NCI-H460 (cell line): ENCODE results near the gene ADIPOR2. TPM values are rescaled to one million over a fixed set of nuclear protein-coding genes. Genes with fewer than 3 reads are reported as not detected.
A peak's percentile ranks its signal among the peaks of the same experiment; 100 is the strongest.

Experiments
- DNase-seq: peaks from one replicate; pipeline ENCODE4 v3.0.0-alpha.2; 2016; ENCODE audit warnings: low read depth; ENCODE audit errors: extremely low read depth
- polyA plus RNA-seq: library from polyadenylated mRNA; depleted of rRNA; stranded (reverse); fragments of >200 nt; gene quantifications from 2 replicates; pipeline ENCODE4 v1.2.3, GENCODE V29; 2014; cell fraction: nucleus; rRNA removed
- total RNA-seq: library from RNA; depleted of rRNA; stranded (reverse); fragments of >200 nt; shearing (Covaris generic); gene quantifications from 2 replicates; pipeline ENCODE4 v1.2.3, GENCODE V29; 2014; rRNA removed

ADIPOR2 gene
- total RNA-seq = 28.1 and 32.1 TPM in 2 replicates
- 19.5 and 24.5 TPM in 2 replicates for polyA plus RNA-seq

GRCh38 chr12:1690578-1691122 lies at the start of gene ADIPOR2:
TSS of gene ADIPOR2 (plus strand) at chr12:1691070. CDS start at chr12:1754344, 63,274 bp downstream.
- peak; percentile 96 for DNase-seq

GRCh38 chr12:1642513-1642912 lies 48.4 kb upstream of the ADIPOR2 start:
- DNase-seq = no peak

GRCh38 chr12:1643043-1643442 lies 47.8 kb upstream of the ADIPOR2 start:
- no peak for DNase-seq

GRCh38 chr12:1643905-1644533 lies 46.9 kb upstream of the ADIPOR2 start:
- DNase-seq = no peak

- no peak for DNase-seq
Observed at GRCh38 chr12:1644534-1645438, 46.1 kb upstream of the ADIPOR2 start.

GRCh38 chr12:1645819-1646218 lies 45.1 kb upstream of the ADIPOR2 start:
- no peak for DNase-seq

GRCh38 chr12:1646569-1647284 lies 44.1 kb upstream of the ADIPOR2 start:
- DNase-seq = no peak

GRCh38 chr12:1647285-1647669 lies 43.6 kb upstream of the ADIPOR2 start:
- no peak for DNase-seq

- DNase-seq = no peak
Observed at GRCh38 chr12:1650260-1650977, 40.5 kb upstream of the ADIPOR2 start.

GRCh38 chr12:1650978-1651361 lies 39.9 kb upstream of the ADIPOR2 start:
- no peak for DNase-seq

- DNase-seq = no peak
Observed at GRCh38 chr12:1651946-1652345, 38.9 kb upstream of the ADIPOR2 start.

- DNase-seq = no peak
Observed at GRCh38 chr12:1655225-1655788, 35.6 kb upstream of the ADIPOR2 start.

- DNase-seq = no peak
Observed at GRCh38 chr12:1656902-1657301, 34.0 kb upstream of the ADIPOR2 start.

- DNase-seq = no peak
Observed at GRCh38 chr12:1657688-1658087, 33.2 kb upstream of the ADIPOR2 start.

GRCh38 chr12:1660304-1661187 lies 30.3 kb upstream of the ADIPOR2 start:
- no peak for DNase-seq

- DNase-seq = peak; percentile 78
Observed at GRCh38 chr12:1661553-1662335, 29.1 kb upstream of the ADIPOR2 start.

GRCh38 chr12:1662761-1663439 lies 28.0 kb upstream of the ADIPOR2 start:
- no peak for DNase-seq
